Stimulated activated naive CD4-positive, alpha-beta T cell treated with Interleukin-2 at 50 U/mL for 16 hours (primary cell): ENCODE data around the gene EXOSC2.
"Not testable (repeated sequence)": the region's sequence is repeated elsewhere in the genome, so short reads cannot be mapped to it uniquely, and the experiment has no call there.

Source experiments
- DNase-seq: peaks from one replicate; lab custom pipeline; 2025; lab: John Stamatoyannopoulos, UW

Gene EXOSC2

GRCh38 chr9:130667120-130667435 lies 26.5 kb upstream of the EXOSC2 start:
- DNase-seq: no peak

- DNase-seq: no peak
These were observed 25.4 kb upstream of the EXOSC2 start for GRCh38 chr9:130668196-130668595.

- DNase-seq: no peak
These were observed 24.9 kb upstream of the EXOSC2 start for GRCh38 chr9:130668659-130669058.

GRCh38 chr9:130669965-130670364 lies 23.6 kb upstream of the EXOSC2 start:
- no peak for DNase-seq

GRCh38 chr9:130670644-130671043 lies 22.9 kb upstream of the EXOSC2 start:
- no peak for DNase-seq

GRCh38 chr9:130672466-130672865 lies 21.1 kb upstream of the EXOSC2 start:
- DNase-seq: no peak

- DNase-seq: no peak
These were observed 20.5 kb upstream of the EXOSC2 start for GRCh38 chr9:130672933-130673615.

- no peak for DNase-seq
These were observed 18.2 kb upstream of the EXOSC2 start for GRCh38 chr9:130675396-130675795.

GRCh38 chr9:130677252-130677651 lies 16.3 kb upstream of the EXOSC2 start:
- no peak for DNase-seq

- peak; percentile 64 for DNase-seq
These were observed 12.5 kb upstream of the EXOSC2 start for GRCh38 chr9:130680836-130681768.

GRCh38 chr9:130681769-130682420 lies 11.7 kb upstream of the EXOSC2 start:
- DNase-seq: no peak

GRCh38 chr9:130682421-130683121 lies 11.0 kb upstream of the EXOSC2 start:
- peak; percentile 43 for DNase-seq

- DNase-seq: no peak
These were observed 8.5 kb upstream of the EXOSC2 start for GRCh38 chr9:130685104-130685503.

- DNase-seq: not testable (repeated sequence)
These were observed 7.6 kb upstream of the EXOSC2 start for GRCh38 chr9:130685945-130686344.

- no peak for DNase-seq
These were observed 6.0 kb upstream of the EXOSC2 start for GRCh38 chr9:130687615-130688014.

GRCh38 chr9:130688072-130688471 lies 5.5 kb upstream of the EXOSC2 start:
- DNase-seq: no peak

- DNase-seq: no peak
These were observed 4.0 kb upstream of the EXOSC2 start for GRCh38 chr9:130689572-130689936.

- no peak for DNase-seq
These were observed 3.5 kb upstream of the EXOSC2 start for GRCh38 chr9:130689937-130690700.

GRCh38 chr9:130692321-130692720 lies 1.3 kb upstream of the EXOSC2 start:
- no peak for DNase-seq

GRCh38 chr9:130693101-130693425 lies 517 bp upstream of the EXOSC2 start:
- no peak for DNase-seq

- no peak for DNase-seq
These were observed 625 bp downstream of the EXOSC2 start for GRCh38 chr9:130694205-130694604.
